Neural progenitor cell (in vitro differentiated cells): ENCODE data around the gene SUSD3. TPM values are rescaled to one million over a fixed set of nuclear protein-coding genes. Genes with fewer than 3 reads are reported as not detected.

ENCODE experiments used
- DNase-seq: peaks from one replicate; pipeline ENCODE4 v3.0.0-alpha.2; 2016; ENCODE audit warnings: low spot score
- H2AFZ ChIP-seq: fragments of 200-600 bp; sonication (generic); replicated peaks from 2 replicates; pipeline ENCODE4 v1.6.1; 2016; ENCODE audit warnings: antibody characterized with exemption
- H3F3A ChIP-seq: fragments of 200-600 bp; sonication (generic); 2 replicates; pipeline ENCODE4 v1.6.1; 2016; ENCODE audit warnings: antibody characterized with exemption, low read depth
- H3K27ac ChIP-seq: fragments of 200-600 bp; sonication (generic); 2 replicates; pipeline ENCODE4 v1.5.1; 2016; ENCODE audit warnings: mild to moderate bottlenecking
- H3K27me3 ChIP-seq: fragments of 200-600 bp; sonication (generic); 2 replicates; pipeline ENCODE4 v1.6.1; 2016; ENCODE audit warnings: mild to moderate bottlenecking, moderate library complexity
- H3K36me3 ChIP-seq: fragments of 200-600 bp; sonication (generic); 2 replicates; pipeline ENCODE4 v1.5.1; 2016
- H3K4me1 ChIP-seq: fragments of 200-600 bp; sonication (generic); 2 replicates; pipeline ENCODE4 v1.6.1; 2016; ENCODE audit warnings: mixed run types
- H3K4me2 ChIP-seq: fragments of 200-600 bp; sonication (generic); 2 replicates; pipeline ENCODE4 v1.6.1; 2016
- H3K4me3 ChIP-seq: fragments of 200-600 bp; sonication (generic); 2 replicates; pipeline ENCODE4 v1.5.1; 2016
- H3K79me2 ChIP-seq: fragments of 200-600 bp; sonication (generic); 2 replicates; pipeline ENCODE4 v1.6.1; 2016; ENCODE audit warnings: low read depth
- H3K9ac ChIP-seq: fragments of 200-600 bp; sonication (generic); 2 replicates; pipeline ENCODE4 v1.6.1; 2016
- H3K9me3 ChIP-seq: fragments of 200-600 bp; sonication (generic); 2 replicates; pipeline ENCODE4 v1.5.1; 2016; ENCODE audit warnings: low read depth
- H4K20me1 ChIP-seq: fragments of 200-600 bp; sonication (generic); 2 replicates; pipeline ENCODE4 v1.6.1; 2016; ENCODE audit warnings: low read depth
- H3K27ac Mint-ChIP-seq: 3 replicates; pipeline ENCODE4 v1.8.0; 2021; ENCODE audit warnings: mixed read lengths
- H3K27me3 Mint-ChIP-seq: 2 replicates; pipeline ENCODE4 v1.8.0; 2022; ENCODE audit warnings: low read depth, mild to moderate bottlenecking, inconsistent platforms, moderate library complexity, mixed read lengths; ENCODE audit not compliant: insufficient read depth
- H3K36me3 Mint-ChIP-seq: 3 replicates; pipeline ENCODE4 v1.8.0; 2021; ENCODE audit warnings: mixed read lengths
- H3K4me1 Mint-ChIP-seq: 3 replicates; pipeline ENCODE4 v1.8.0; 2021; ENCODE audit warnings: mixed read lengths
- H3K4me3 Mint-ChIP-seq: 3 replicates; pipeline ENCODE4 v1.8.0; 2021; ENCODE audit warnings: mild to moderate bottlenecking, moderate library complexity, mixed read lengths
- H3K9me3 Mint-ChIP-seq: 3 replicates; pipeline ENCODE4 v1.8.0; 2020; ENCODE audit warnings: mixed read lengths
- CTCF ChIP-seq: fragments of 200-600 bp; sonication (generic); IDR thresholded peaks from 2 replicates; pipeline ENCODE4 v1.5.1; 2017; ENCODE audit warnings: antibody characterized with exemption, mild to moderate bottlenecking
- EZH2 ChIP-seq: fragments of 200-600 bp; sonication (generic); IDR thresholded peaks from 2 replicates; pipeline ENCODE4 v1.6.1; 2017; ENCODE audit warnings: antibody characterized with exemption, mild to moderate bottlenecking, moderate library complexity
- EZH2phosphoT487 ChIP-seq: fragments of 200-600 bp; sonication (generic); IDR thresholded peaks from 2 replicates; pipeline ENCODE4 v1.6.1; 2017; ENCODE audit warnings: antibody characterized with exemption
- total RNA-seq: library from RNA; depleted of rRNA; stranded (reverse); fragments of >200 nt; gene quantifications from 2 replicates; pipeline ENCODE4 v1.2.3, GENCODE V29; 2015; ENCODE audit warnings: low replicate concordance

Gene SUSD3
- total RNA-seq, 1 donor from 2014 or later, result not detected

- Mint-ChIP-seq H3K27me3 (peaks cover 6% of the 10 kb centered on the region), H3K36me3 (no peaks in the 10 kb centered on the region), H3K4me3 (no peak overlapping the region), H3K9me3 (no peaks in the 10 kb centered on the region), H3K4me1 (peaks cover 11% of the 10 kb centered on the region), H3K27ac (no peak overlapping the region)
- no peak overlapping the region for H3K4me2 ChIP-seq
- H3K4me1 ChIP-seq, result peaks cover 2% of the 10 kb centered on the region
- H3K9ac ChIP-seq, result no peak overlapping the region
- no peaks in the 10 kb centered on the region for H3F3A ChIP-seq
- no peak overlapping the region for H3K27ac ChIP-seq
- TF ChIP-seq EZH2phosphoT487 (no peak), EZH2 (no peak), CTCF (no peak)
- no peak overlapping the region for H2AFZ ChIP-seq
- H3K36me3 ChIP-seq, result no peaks in the 10 kb centered on the region
- H3K27me3 ChIP-seq, result no peaks in the 10 kb centered on the region
- H3K4me3 ChIP-seq, result no peak overlapping the region
- H3K79me2 ChIP-seq, result no peaks in the 10 kb centered on the region
- no peak for DNase-seq
- no peaks in the 10 kb centered on the region for H3K9me3 ChIP-seq
- H4K20me1 ChIP-seq, result no peaks in the 10 kb centered on the region
Observed at GRCh38 chr9:93023521-93023815, 35.0 kb upstream of the SUSD3 start.

- no peak overlapping the region for H3K4me3 ChIP-seq
- H3K9me3 ChIP-seq, result no peaks in the 10 kb centered on the region
- H3K4me1 ChIP-seq, result no peaks in the 10 kb centered on the region
- no peak overlapping the region for H3K27ac ChIP-seq
- H3K36me3 ChIP-seq, result no peaks in the 10 kb centered on the region
- Mint-ChIP-seq H3K9me3 (no peaks in the 10 kb centered on the region), H3K36me3 (no peaks in the 10 kb centered on the region), H3K4me3 (no peak overlapping the region), H3K27ac (no peak overlapping the region), H3K27me3 (peaks cover 8% of the 10 kb centered on the region), H3K4me1 (peaks cover 5% of the 10 kb centered on the region)
- no peak overlapping the region for H3K4me2 ChIP-seq
- H4K20me1 ChIP-seq, result no peaks in the 10 kb centered on the region
- no peak for TF ChIP-seq EZH2phosphoT487
- TF ChIP-seq EZH2, result no peak
- no peak for TF ChIP-seq CTCF
- DNase-seq, result no peak
- H3K27me3 ChIP-seq, result no peaks in the 10 kb centered on the region
- H2AFZ ChIP-seq, result no peak overlapping the region
- H3K79me2 ChIP-seq, result no peaks in the 10 kb centered on the region
- no peak overlapping the region for H3K9ac ChIP-seq
- H3F3A ChIP-seq, result no peaks in the 10 kb centered on the region
Observed at GRCh38 chr9:93024646-93024910, 33.9 kb upstream of the SUSD3 start.

- H2AFZ ChIP-seq, result no peak overlapping the region
- no peak overlapping the region for H3K4me3 Mint-ChIP-seq
- H3K27ac Mint-ChIP-seq, result no peak overlapping the region
- no peak for TF ChIP-seq CTCF
- TF ChIP-seq EZH2, result no peak
- no peak for TF ChIP-seq EZH2phosphoT487
- no peak for DNase-seq
- peaks cover 8% of the 10 kb centered on the region for H3K27me3 Mint-ChIP-seq
- H3K9ac ChIP-seq, result no peak overlapping the region
- no peaks in the 10 kb centered on the region for H3K36me3 Mint-ChIP-seq
- no peaks in the 10 kb centered on the region for H3K79me2 ChIP-seq
- no peaks in the 10 kb centered on the region for H3K9me3 Mint-ChIP-seq
- H3K4me3 ChIP-seq, result no peak overlapping the region
- H3F3A ChIP-seq, result no peaks in the 10 kb centered on the region
- no peak overlapping the region for H3K4me2 ChIP-seq
- no peak overlapping the region for H3K27ac ChIP-seq
- H3K36me3 ChIP-seq, result no peaks in the 10 kb centered on the region
- no peaks in the 10 kb centered on the region for H4K20me1 ChIP-seq
- no peaks in the 10 kb centered on the region for H3K9me3 ChIP-seq
- H3K4me1 ChIP-seq, result no peaks in the 10 kb centered on the region
- no peaks in the 10 kb centered on the region for H3K27me3 ChIP-seq
- peaks cover 5% of the 10 kb centered on the region for H3K4me1 Mint-ChIP-seq
Observed at GRCh38 chr9:93024986-93025630, 33.4 kb upstream of the SUSD3 start.

- H3K36me3 Mint-ChIP-seq, result no peaks in the 10 kb centered on the region
- no peak overlapping the region for H3K9ac ChIP-seq
- no peaks in the 10 kb centered on the region for H3K27me3 ChIP-seq
- peaks cover 8% of the 10 kb centered on the region for H3K27me3 Mint-ChIP-seq
- no peaks in the 10 kb centered on the region for H3F3A ChIP-seq
- no peak overlapping the region for H3K27ac Mint-ChIP-seq
- H3K36me3 ChIP-seq, result no peaks in the 10 kb centered on the region
- H2AFZ ChIP-seq, result no peak overlapping the region
- no peak overlapping the region for H3K4me3 ChIP-seq
- DNase-seq, result no peak
- no peaks in the 10 kb centered on the region for H3K9me3 ChIP-seq
- no peaks in the 10 kb centered on the region for H3K4me1 ChIP-seq
- TF ChIP-seq CTCF (no peak), EZH2 (no peak), EZH2phosphoT487 (no peak)
- H3K4me2 ChIP-seq, result no peak overlapping the region
- no peaks in the 10 kb centered on the region for H3K79me2 ChIP-seq
- no peaks in the 10 kb centered on the region for H3K9me3 Mint-ChIP-seq
- H3K4me3 Mint-ChIP-seq, result no peak overlapping the region
- no peak overlapping the region for H3K27ac ChIP-seq
- H3K4me1 Mint-ChIP-seq, result peaks cover 5% of the 10 kb centered on the region
- H4K20me1 ChIP-seq, result no peaks in the 10 kb centered on the region
Observed at GRCh38 chr9:93025736-93026135, 32.8 kb upstream of the SUSD3 start.
